Measurements from ENCODE around the gene NFIA.

The NFIA gene

GRCh38 chr1:61087571-61087970 lies 5.2 kb downstream of the NFIA start:
- H4K91ac ChIP-seq (ENCODE audit: low read length) = no peak overlapping the region
- no peak overlapping the region for H3K14ac ChIP-seq (ENCODE audit: low read length in 2 of 2)
- H3K4me1 ChIP-seq (ENCODE audit: control insufficient read depth, insufficient read depth, low read depth, low read length) = no peaks in the 10 kb centered on the region
- no peak overlapping the region for H4K8ac ChIP-seq (ENCODE audit: low read length)
- no peak overlapping the region for H3K18ac ChIP-seq (ENCODE audit: low read depth in 1 of 2, low read length in 2 of 2)
- H3K27ac ChIP-seq (ENCODE audit: low read length, poor library complexity, severe bottlenecking) = no peak overlapping the region
- H2BK5ac ChIP-seq (ENCODE audit: low read depth, low read length, poor library complexity, severe bottlenecking) = no peak overlapping the region
- no peak overlapping the region for H2BK15ac ChIP-seq (ENCODE audit: low read depth, poor library complexity, severe bottlenecking)
- peak overlapping the region; percentile 93 for H3K9ac ChIP-seq (ENCODE audit: low read length)
- H3K9me3 ChIP-seq (ENCODE audit: control insufficient read depth, low read length) = no peaks in the 10 kb centered on the region
- no peaks in the 10 kb centered on the region for H3K27me3 ChIP-seq (ENCODE audit: control insufficient read depth in 1 of 2, insufficient read depth in 1 of 2, low read length in 2 of 2)
- H2AK5ac ChIP-seq (ENCODE audit: low read length, severe bottlenecking) = no peak overlapping the region
- DNase-seq = no peak
- no peak overlapping the region for H3K4me2 ChIP-seq (ENCODE audit: low read length, poor library complexity, severe bottlenecking)
- no CpG with 5 or more reads among the region's 3 CpGs for WGBS
- peaks cover 4 to 14% of the 10 kb centered on the region in 2 experiments for H3K36me3 ChIP-seq (ENCODE audit: control insufficient read depth in 1 of 2, insufficient read depth in 2 of 2, low read depth in 1 of 2, low read length in 2 of 2)
- no peak overlapping the region for H3K4me3 ChIP-seq (ENCODE audit: insufficient read depth in 1 of 2, low read depth in 1 of 2, low read length in 2 of 2)
- H3K4ac ChIP-seq (ENCODE audit: low read depth in 1 of 2, low read length in 2 of 2) = no peak overlapping the region
- H2AFZ ChIP-seq (ENCODE audit: low read depth, low read length) = no peak overlapping the region
- no peak overlapping the region for H3K23ac ChIP-seq (ENCODE audit: low read length in 2 of 2)
- no peak overlapping the region for H2BK12ac ChIP-seq (ENCODE audit: low read length in 2 of 2)
- peaks cover 7% of the 10 kb centered on the region for H3K79me1 ChIP-seq (replicated peaks; ENCODE audit: low read length, poor library complexity, severe bottlenecking)
- no peak overlapping the region for H2BK120ac ChIP-seq (ENCODE audit: low read depth, low read length)

GRCh38 chr1:61088163-61088974 lies 6.0 kb downstream of the NFIA start:
- Histone ChIP-seq H2BK120ac (ENCODE audit: low read depth, low read length) (no peak overlapping the region), H2AK5ac (ENCODE audit: low read length, severe bottlenecking) (no peak overlapping the region), H3K23ac (ENCODE audit: low read length in 2 of 2) (no peak overlapping the region), H2BK12ac (ENCODE audit: low read length in 2 of 2) (no peak overlapping the region), H3K27ac (ENCODE audit: low read length, poor library complexity, severe bottlenecking) (no peak overlapping the region), H2AFZ (ENCODE audit: low read depth, low read length) (no peak overlapping the region), H3K79me1 (replicated peaks; ENCODE audit: low read length, poor library complexity, severe bottlenecking) (peaks cover 5% of the 10 kb centered on the region), H3K27me3 (ENCODE audit: control insufficient read depth in 1 of 2, insufficient read depth in 1 of 2, low read length in 2 of 2) (no peaks in the 10 kb centered on the region), H3K36me3 (ENCODE audit: control insufficient read depth in 1 of 2, insufficient read depth in 2 of 2, low read depth in 1 of 2, low read length in 2 of 2) (peaks cover 4 to 14% of the 10 kb centered on the region in 2 experiments), H3K4me2 (ENCODE audit: low read length, poor library complexity, severe bottlenecking) (no peak overlapping the region), H3K18ac (ENCODE audit: low read depth in 1 of 2, low read length in 2 of 2) (no peak overlapping the region), H3K4me3 (ENCODE audit: insufficient read depth in 1 of 2, low read depth in 1 of 2, low read length in 2 of 2) (no peak overlapping the region), H4K8ac (ENCODE audit: low read length) (no peak overlapping the region), H3K9ac (ENCODE audit: low read length) (no peak overlapping the region), H3K4ac (ENCODE audit: low read depth in 1 of 2, low read length in 2 of 2) (no peak overlapping the region), H3K14ac (ENCODE audit: low read length in 2 of 2) (no peak overlapping the region), H2BK15ac (ENCODE audit: low read depth, poor library complexity, severe bottlenecking) (no peak overlapping the region), H2BK5ac (ENCODE audit: low read depth, low read length, poor library complexity, severe bottlenecking) (no peak overlapping the region), H4K91ac (ENCODE audit: low read length) (no peak overlapping the region), H3K4me1 (ENCODE audit: control insufficient read depth, insufficient read depth, low read depth, low read length) (no peaks in the 10 kb centered on the region), H3K9me3 (ENCODE audit: control insufficient read depth, low read length) (no peaks in the 10 kb centered on the region)
- 93% methylated on average over 25 of the region's 25 CpGs for WGBS
- DNase-seq = no peak

- no peak overlapping the region for H2BK120ac ChIP-seq (ENCODE audit: low read depth, low read length)
- H4K8ac ChIP-seq (ENCODE audit: low read length) = no peak overlapping the region
- H3K14ac ChIP-seq (ENCODE audit: low read length in 2 of 2) = no peak overlapping the region
- WGBS = 90% methylated on average over 3 of the region's 4 CpGs
- peaks cover 5% of the 10 kb centered on the region for H3K79me1 ChIP-seq (replicated peaks; ENCODE audit: low read length, poor library complexity, severe bottlenecking)
- no peak overlapping the region for H3K4me2 ChIP-seq (ENCODE audit: low read length, poor library complexity, severe bottlenecking)
- DNase-seq = no peak
- no peak overlapping the region for H3K9ac ChIP-seq (ENCODE audit: low read length)
- no peak overlapping the region for H2BK12ac ChIP-seq (ENCODE audit: low read length in 2 of 2)
- H3K36me3 ChIP-seq (ENCODE audit: control insufficient read depth in 1 of 2, insufficient read depth in 2 of 2, low read depth in 1 of 2, low read length in 2 of 2) = peaks cover 4 to 14% of the 10 kb centered on the region in 2 experiments
- H3K4ac ChIP-seq (ENCODE audit: low read depth in 1 of 2, low read length in 2 of 2) = no peak overlapping the region
- no peaks in the 10 kb centered on the region for H3K4me1 ChIP-seq (ENCODE audit: control insufficient read depth, insufficient read depth, low read depth, low read length)
- no peak overlapping the region for H3K23ac ChIP-seq (ENCODE audit: low read length in 2 of 2)
- no peak overlapping the region for H3K18ac ChIP-seq (ENCODE audit: low read depth in 1 of 2, low read length in 2 of 2)
- H3K27ac ChIP-seq (ENCODE audit: low read length, poor library complexity, severe bottlenecking) = no peak overlapping the region
- no peak overlapping the region for H2BK15ac ChIP-seq (ENCODE audit: low read depth, poor library complexity, severe bottlenecking)
- H2BK5ac ChIP-seq (ENCODE audit: low read depth, low read length, poor library complexity, severe bottlenecking) = no peak overlapping the region
- no peak overlapping the region for H2AK5ac ChIP-seq (ENCODE audit: low read length, severe bottlenecking)
- no peak overlapping the region for H4K91ac ChIP-seq (ENCODE audit: low read length)
- H3K9me3 ChIP-seq (ENCODE audit: control insufficient read depth, low read length) = no peaks in the 10 kb centered on the region
- H3K27me3 ChIP-seq (ENCODE audit: control insufficient read depth in 1 of 2, insufficient read depth in 1 of 2, low read length in 2 of 2) = no peaks in the 10 kb centered on the region
- H3K4me3 ChIP-seq (ENCODE audit: insufficient read depth in 1 of 2, low read depth in 1 of 2, low read length in 2 of 2) = no peak overlapping the region
- H2AFZ ChIP-seq (ENCODE audit: low read depth, low read length) = no peak overlapping the region
Measured at GRCh38 chr1:61089338-61089737, 7.0 kb downstream of the NFIA start.

- Histone ChIP-seq H3K4me1 (ENCODE audit: control insufficient read depth, insufficient read depth, low read depth, low read length) (no peaks in the 10 kb centered on the region), H3K18ac (ENCODE audit: low read depth in 1 of 2, low read length in 2 of 2) (no peak overlapping the region), H3K4me3 (ENCODE audit: insufficient read depth in 1 of 2, low read depth in 1 of 2, low read length in 2 of 2) (no peak overlapping the region), H4K8ac (ENCODE audit: low read length) (no peak overlapping the region), H3K9ac (ENCODE audit: low read length) (no peak overlapping the region), H3K36me3 (ENCODE audit: control insufficient read depth in 1 of 2, insufficient read depth in 2 of 2, low read depth in 1 of 2, low read length in 2 of 2) (peaks cover 4 to 14% of the 10 kb centered on the region in 2 experiments), H4K91ac (ENCODE audit: low read length) (no peak overlapping the region), H2BK12ac (ENCODE audit: low read length in 2 of 2) (no peak overlapping the region), H2AFZ (ENCODE audit: low read depth, low read length) (no peak overlapping the region), H3K9me3 (ENCODE audit: control insufficient read depth, low read length) (no peaks in the 10 kb centered on the region), H3K14ac (ENCODE audit: low read length in 2 of 2) (no peak overlapping the region), H2BK120ac (ENCODE audit: low read depth, low read length) (no peak overlapping the region), H3K27me3 (ENCODE audit: control insufficient read depth in 1 of 2, insufficient read depth in 1 of 2, low read length in 2 of 2) (no peaks in the 10 kb centered on the region), H3K79me1 (replicated peaks; ENCODE audit: low read length, poor library complexity, severe bottlenecking) (peaks cover 5% of the 10 kb centered on the region), H2AK5ac (ENCODE audit: low read length, severe bottlenecking) (no peak overlapping the region), H3K4ac (ENCODE audit: low read depth in 1 of 2, low read length in 2 of 2) (no peak overlapping the region), H2BK15ac (ENCODE audit: low read depth, poor library complexity, severe bottlenecking) (no peak overlapping the region), H3K23ac (ENCODE audit: low read length in 2 of 2) (no peak overlapping the region), H3K27ac (ENCODE audit: low read length, poor library complexity, severe bottlenecking) (no peak overlapping the region), H2BK5ac (ENCODE audit: low read depth, low read length, poor library complexity, severe bottlenecking) (no peak overlapping the region), H3K4me2 (ENCODE audit: low read length, poor library complexity, severe bottlenecking) (no peak overlapping the region)
- DNase-seq = no peak
Measured at GRCh38 chr1:61089741-61090140, 7.4 kb downstream of the NFIA start.

Measured in mesenchymal stem cell (in vitro differentiated cells and primary cell).